Central memory CD4-positive, alpha-beta T cell (primary cell): ENCODE data around the gene SH3TC1.

ENCODE experiments used
- DNase-seq: peaks from one replicate; pipeline ENCODE4 v3.0.0; 2022

Gene SH3TC1

GRCh38 chr4:8267077-8267476 is 68.0 kb downstream of the SH3TC1 start:
- no peak for DNase-seq

- no peak for DNase-seq
Measured at GRCh38 chr4:8268211-8268610, 69.1 kb downstream of the SH3TC1 start.

- no peak for DNase-seq
Measured at GRCh38 chr4:8268901-8269534, 69.9 kb downstream of the SH3TC1 start.

DNA sequence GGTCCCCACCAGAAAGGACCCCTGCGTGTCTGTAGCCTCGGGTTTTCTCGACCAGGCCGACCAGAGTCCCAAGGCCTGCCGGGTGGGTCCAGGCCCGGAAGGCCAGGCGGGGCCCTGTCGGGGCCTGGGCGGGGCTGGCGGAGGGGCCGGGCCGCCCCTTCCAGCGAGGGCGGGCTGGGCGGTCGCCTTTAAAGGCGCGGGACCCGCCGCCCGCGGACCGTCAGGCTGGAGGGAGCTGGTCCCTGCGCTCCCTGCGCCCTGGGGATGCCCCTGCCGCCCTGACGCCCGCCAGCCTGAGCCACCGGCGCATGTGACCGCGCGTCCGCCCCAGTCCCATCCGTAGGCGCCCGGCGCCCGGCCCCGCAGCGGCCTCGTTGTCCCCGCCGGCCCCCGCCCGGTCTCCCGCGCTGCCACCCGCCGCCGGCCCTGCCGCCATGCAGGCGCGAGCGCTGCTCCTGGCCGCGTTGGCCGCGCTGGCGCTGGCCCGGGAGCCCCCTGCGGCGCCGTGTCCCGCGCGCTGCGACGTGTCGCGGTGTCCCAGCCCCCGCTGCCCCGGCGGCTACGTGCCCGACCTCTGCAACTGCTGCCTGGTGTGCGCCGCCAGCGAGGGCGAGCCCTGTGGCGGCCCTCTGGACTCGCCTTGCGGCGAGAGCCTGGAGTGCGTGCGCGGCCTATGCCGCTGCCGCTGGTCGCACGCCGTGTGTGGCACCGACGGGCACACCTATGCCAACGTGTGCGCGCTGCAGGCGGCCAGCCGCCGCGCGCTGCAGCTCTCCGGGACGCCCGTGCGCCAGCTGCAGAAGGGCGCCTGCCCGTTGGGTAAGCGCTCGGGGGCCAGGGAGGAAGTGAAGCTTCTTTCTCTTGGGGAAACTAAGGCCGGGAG is 70.7 kb downstream of the SH3TC1 start, which contains the start of gene HTRA3:
TSS of gene HTRA3 (plus strand) at position 220 of the 883 bp plus-strand sequence. CDS start at position 435, 215 bp downstream.
- no peak for DNase-seq

DNA sequence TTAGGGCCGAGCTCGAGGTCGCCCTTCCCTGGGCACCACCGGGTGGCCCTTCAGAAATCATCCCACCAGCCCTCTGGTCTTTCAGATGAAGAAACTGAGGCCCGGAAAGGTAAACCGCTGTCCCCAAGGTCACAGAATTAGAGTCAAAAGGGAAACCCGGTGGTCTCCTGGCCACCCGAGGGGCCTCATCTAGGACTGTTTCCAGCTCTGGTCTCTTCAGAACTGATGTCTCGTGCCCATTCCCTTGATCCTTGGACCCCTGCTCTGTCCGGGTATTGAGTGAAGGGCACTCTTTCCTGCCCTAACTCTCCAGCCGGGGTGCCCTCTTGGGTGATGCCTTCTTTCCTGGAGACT is 71.3 kb downstream of the SH3TC1 start:
- DNase-seq = no peak

DNA sequence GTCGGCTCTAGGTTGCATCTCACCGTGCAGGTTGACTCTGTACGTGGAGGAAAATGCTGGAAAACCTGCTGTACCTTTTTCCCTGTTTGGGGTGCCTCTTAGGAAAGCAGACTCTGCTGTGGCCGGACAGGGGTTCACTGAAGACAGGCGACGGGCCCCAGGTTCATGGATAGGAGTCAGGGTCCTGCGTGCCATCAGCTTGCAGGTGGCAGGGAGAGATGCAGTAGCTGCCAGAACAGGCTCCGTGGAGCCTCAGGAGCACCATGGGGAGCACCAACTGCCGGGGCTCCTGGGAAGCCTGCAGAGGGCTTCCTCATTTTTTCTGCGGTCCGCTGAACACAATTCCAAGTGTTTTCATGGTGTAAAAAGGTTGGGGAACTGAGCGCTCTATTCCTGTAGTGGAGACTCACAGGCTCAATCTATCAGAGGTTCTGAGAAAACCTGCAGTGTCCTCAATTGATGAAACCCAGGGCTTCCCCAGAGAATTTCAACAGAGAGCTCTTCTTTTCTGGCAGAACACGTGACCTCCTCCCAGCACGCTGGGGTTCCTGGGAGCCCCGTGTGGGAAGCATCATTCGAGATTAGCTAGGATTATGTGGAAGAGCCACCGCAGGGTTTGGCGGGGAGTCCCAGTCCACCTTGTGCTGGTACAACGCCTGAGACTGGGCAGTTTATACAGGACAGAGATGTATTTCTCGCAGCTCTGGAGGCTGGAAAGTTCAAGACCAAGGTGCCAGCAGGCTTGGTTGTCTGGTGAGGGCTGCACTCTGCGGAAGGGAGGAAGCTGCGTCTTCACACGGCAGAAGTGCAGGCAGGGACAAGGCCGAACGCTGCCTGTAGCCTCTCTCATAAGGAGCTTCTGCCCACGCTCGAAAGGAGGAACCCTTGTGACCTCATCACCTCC is 72.1 kb downstream of the SH3TC1 start:
- no peak for DNase-seq

DNA sequence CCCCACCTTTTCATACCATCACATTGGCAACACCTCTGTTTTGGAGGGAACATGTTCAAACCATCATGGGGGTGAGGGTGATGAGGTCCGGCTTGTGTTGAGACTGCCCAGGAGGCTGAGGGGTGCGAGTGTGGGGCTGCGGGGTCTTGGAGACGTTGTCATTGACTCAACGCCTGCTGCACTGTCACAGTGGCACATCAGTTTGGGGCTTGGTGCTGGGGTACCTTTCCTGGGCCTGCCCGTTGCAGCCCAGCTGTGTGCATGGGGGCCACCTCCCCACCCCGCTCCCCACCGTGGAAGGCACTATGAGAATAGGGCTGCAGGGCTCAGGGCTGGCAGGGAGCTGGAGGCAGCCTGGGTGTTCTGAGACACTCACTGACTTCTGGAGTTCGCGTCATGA is 72.7 kb downstream of the SH3TC1 start:
- no peak for DNase-seq

DNA sequence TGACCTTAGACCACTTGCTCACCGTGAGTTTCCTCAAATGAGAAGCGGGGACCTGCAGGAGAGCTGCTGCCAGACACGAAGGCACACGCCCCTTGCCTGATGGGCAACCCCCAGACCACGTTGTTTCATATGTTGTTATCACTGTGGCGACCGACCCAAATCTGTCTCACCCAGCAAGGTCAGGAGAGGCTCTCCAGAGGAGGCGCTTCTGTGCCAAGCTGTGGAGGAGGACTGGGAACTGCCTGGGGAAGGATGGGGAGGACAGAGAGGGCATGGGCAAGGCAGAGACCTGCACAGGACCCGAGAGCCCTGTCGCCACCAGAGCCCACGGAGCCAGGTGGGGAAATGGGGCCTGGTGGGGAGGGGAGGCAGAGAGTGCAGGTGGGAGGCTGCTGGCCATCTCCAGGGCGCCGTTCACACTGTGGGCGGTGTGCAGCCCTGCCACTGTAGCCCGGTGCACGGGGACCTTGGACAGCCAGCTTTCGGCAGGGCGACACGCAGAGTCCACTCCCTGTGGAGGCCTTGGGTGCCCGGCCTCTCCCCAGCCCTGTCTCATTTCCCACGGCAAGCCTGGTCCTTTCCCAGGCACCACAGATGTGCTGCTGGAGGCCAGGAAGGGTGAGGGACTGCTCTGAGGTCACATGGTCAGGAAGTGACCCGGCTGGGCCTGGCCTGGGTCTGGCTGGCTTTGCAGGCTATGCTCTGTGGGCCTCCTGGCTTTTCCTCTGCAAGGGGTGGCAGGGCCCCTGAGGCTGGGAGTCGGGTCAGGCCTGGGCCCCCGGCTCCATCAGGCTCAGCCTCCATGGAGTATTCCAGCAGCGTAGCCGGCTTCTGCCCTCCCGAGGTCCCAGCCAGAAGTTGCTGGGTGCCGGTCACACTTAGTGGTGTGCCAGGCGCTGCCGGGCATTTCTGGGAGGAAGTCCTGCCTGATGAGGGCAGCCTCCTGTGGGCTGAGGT is 73.7 kb downstream of the SH3TC1 start:
- no peak for DNase-seq

- no peak for DNase-seq
Measured at GRCh38 chr4:8273450-8273849, 74.4 kb downstream of the SH3TC1 start.

DNA sequence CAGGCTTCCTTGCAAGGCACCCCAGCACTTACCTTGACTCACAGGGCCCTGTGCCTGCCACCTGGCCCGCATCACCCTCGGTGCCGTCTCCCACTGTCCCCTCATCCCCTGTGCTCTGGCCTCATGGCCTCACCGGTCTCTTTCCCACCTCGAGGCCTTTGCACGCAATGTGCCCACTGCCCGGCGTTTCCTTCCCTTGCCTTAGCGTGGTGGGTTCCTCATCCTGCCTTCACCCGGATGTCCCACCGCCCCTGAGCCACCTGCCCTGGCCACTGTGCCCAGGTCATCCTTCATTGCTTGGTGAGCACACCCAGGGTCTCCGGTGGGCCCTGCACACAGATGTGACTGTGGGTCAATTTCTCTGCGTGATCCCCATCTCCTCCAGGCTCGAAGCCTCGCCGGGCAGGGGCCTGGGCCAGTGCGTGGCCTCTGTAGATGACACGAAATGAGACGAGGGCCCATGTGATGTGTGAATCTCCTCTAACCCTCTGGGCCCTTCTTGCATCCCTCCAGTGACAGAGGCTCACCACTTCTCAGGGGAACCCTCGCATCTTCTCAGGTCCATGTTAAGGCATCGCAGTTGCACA is 75.1 kb downstream of the SH3TC1 start:
- DNase-seq = no peak

DNA sequence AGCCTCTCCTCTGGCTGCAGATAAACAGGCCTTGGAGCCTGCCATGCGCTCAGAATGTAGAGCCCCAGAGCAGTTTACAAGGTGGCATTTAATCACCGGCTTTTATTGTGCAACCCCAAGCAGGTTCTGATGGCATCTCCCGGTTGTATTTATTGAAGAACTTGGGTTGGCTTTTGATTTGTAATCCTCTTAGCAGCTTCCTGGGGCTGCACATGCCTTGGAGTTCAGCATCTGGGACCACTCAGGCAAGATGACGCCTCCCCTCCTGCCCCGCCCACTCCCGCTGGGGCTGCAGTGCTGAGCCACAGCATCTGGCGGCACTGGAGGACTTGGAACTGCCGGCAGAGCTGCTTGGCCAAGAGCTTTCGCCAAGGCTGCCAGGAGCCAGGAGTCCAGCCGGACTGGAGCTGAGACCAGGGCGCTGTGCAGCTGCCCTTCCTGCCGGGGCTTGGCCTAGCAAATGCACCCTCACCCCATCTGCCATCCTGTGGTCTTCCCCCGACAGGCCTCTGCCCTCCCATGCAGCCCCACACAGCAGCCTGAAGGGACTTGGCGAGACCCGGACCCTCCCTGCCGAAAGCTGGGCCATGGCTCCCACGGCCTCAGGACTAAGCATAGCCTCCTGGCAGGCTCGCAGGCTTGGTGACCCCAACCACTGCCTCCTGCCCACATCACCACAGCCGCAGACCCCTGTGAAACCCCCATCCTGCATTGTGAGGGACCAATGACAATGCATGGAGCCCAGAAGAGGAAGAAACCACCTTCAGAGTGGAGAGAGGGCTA is 75.9 kb downstream of the SH3TC1 start:
- no peak for DNase-seq

GRCh38 chr4:8275548-8275910 is 76.4 kb downstream of the SH3TC1 start:
- no peak for DNase-seq

DNA sequence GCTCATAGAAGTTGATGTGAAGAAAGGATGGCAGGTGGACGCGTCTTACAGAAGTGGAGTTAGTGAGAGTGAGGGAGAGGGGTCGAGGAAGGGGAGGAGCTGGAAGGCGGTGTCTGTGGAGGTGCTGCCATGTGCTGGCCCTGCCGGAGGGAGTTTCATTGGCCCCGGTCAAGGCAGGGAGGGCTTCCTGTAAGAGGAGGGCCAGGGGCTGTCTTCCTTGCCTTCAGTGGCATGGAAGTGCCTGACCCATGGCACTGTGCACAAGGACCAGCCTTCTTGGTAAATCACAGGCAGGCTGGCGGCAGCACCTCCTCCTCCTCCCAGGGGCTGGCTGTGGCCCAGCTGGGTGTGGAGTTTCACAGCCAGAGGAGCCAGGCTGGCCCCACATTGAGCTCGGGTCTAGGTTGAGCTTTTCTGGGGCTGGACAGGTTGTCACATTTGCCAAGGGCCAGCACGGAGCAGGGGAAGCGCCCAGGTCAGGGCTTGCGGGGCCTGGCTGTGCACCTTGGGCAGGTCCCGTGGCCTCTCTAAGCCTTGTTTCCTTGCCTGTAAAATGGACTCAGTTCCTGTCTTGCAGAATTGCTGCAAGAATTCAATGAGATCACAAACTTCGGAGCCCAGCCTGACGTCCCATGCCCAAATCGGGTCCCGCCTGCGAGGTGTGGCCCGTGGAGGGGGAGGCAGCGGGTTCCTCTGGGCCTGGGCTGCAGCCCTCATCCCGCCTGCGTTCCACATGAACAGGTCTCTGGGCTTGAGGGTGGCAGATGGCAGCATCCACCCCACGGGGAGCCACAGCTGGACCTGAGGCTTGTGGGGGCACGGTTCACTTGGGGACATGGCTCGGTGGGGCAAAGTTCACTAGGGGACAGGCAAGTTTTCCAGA is 77.5 kb downstream of the SH3TC1 start:
- no peak for DNase-seq

GRCh38 chr4:8277356-8278008 is 78.4 kb downstream of the SH3TC1 start:
- DNase-seq = no peak

- no peak for DNase-seq
Measured at GRCh38 chr4:8278009-8278395, 78.9 kb downstream of the SH3TC1 start.

DNA sequence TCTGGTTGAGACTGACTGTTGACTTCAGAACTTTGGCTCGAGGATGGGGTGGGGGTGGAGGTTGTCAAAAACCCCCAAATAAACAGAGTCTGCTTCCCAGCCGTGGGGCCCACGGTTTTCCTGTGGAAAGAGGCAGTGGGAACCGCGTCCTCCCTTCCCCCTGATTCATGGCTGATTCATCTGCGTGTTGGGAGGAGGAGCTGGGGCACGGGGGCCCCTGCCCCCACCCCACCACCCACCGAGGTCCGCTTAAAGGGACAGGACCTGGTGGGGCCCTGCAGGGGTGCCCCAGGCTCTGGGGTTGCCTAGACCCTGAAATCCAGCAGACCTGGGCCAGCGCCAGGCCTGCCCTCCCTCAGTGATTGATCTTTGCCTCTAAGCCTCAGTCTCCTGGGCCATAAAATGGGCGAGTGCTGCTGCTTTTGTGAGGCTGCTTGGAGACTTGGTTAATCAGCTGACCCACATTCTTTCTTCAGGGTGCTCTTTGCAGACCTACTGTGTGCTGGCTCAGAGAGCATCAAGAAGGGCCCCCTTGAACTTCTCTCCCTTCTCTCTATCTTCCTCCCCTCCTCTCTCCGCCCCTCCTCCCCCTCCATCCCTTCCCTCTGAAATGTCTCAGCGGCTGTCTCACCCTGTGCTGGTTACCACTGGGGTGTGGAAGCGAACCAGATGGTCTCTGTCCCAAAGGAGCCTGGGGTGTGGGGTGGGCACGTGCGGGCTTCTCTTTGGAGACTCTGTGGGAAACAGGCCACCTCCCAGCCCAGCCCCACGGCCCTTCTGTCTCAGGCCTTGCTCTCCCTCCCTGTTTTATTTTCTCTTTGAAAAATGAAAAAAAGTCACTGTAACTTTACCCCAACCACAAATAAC is 79.6 kb downstream of the SH3TC1 start:
- no peak for DNase-seq

DNA sequence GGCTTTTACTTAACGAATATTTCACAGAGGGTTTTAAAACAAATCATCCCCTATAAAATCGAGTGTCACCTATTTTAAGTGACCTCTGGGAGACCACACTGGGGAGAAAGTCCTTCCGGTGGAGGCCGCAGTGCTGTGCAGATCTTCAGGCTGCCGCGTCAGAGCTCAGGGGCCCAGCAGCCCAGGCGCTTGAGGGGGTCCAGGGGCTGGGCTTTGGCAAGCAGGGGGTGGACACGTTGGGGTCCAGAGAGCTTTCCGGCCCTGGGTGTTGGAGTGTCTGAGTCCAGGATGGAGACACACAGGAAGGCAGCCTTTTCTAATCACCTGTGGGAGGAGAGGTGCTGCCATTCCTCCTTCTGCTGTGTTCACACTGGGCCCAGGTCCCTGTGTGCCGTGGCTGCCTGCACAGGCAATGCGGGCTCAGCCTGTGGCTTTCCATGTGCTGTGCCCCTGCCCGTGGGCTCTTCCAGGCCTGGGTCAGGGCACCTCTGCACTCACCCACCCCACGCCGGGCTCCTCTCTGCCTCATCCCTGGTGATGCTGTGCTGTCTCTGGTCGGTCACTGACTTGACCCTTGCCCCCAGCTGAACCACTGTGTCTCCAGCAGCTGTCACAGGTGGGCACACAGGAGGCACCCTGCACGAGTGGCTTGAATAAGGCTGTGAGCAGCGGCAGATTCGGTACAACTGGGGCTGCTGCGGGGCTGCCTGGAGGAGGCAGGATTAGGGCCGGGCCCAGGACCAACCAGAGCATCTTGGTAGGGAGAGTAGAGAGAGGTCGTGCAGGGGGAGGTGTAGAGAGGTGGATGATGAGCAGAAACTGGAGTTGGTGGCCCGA is 80.4 kb downstream of the SH3TC1 start:
- DNase-seq = no peak
